ENCODE results near the gene ANKRD49.

Gene ANKRD49

GRCh38 chr11:94507485-94507884 lies 13.7 kb downstream of the ANKRD49 start:
- no peak for DNase-seq (ENCODE audit: low read depth in 2 of 2)

- peak; percentile 41 to 47 for DNase-seq (ENCODE audit: low read depth in 2 of 2)
These were observed 18.4 kb downstream of the ANKRD49 start, which contains the start of gene C11orf97 for GRCh38 chr11:94511932-94512781. TSS of gene C11orf97 (plus strand) at chr11:94512461. CDS start at chr11:94512529, 68 bp downstream.

- no peak for DNase-seq (ENCODE audit: low read depth in 2 of 2)
These were observed 19.3 kb downstream of the ANKRD49 start for GRCh38 chr11:94513091-94513490.

GRCh38 chr11:94515398-94515797 lies 21.6 kb downstream of the ANKRD49 start:
- no peak for DNase-seq (ENCODE audit: low read depth in 2 of 2)

DNA sequence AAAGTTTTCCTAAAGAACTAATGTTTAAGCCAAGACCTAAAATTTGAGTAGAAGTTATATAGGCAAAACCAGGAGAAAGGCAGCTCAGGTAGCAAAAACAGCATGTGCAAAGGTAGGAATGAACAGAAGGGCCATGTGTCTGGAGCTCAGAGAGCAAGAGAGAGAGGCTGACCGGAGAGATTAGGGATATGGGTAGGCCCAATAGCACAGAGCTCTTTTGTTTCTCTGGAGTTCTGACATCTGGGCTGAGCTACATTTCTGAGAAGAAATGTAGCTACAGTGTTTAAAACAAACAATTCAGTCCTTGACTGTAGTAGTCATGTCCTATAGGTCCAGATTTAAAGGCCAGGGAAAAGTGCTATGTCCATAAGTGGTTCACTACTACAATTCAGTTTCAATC lies 22.9 kb downstream of the ANKRD49 start:
- no peak for DNase-seq (ENCODE audit: low read depth in 2 of 2)

DNA sequence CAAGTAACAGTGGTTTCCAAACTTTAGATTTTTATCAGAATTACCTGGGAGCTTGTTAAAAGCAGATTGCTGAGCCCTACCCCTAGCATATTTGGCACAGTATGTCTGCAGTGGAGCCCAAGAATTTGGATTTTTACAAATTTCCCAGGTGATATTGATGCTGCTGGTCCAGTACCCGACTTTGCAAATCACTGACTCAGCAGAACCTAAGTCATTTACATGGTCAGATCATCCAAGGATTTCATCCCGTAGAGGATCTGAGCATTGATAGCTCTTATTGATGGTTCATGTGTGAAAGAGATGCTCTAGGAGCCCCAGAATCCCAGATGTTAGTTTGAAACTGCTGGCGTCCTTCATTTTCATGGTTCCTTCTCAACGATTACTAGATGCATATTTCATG lies 24.5 kb downstream of the ANKRD49 start:
- DNase-seq (ENCODE audit: low read depth in 2 of 2): no peak

DNA sequence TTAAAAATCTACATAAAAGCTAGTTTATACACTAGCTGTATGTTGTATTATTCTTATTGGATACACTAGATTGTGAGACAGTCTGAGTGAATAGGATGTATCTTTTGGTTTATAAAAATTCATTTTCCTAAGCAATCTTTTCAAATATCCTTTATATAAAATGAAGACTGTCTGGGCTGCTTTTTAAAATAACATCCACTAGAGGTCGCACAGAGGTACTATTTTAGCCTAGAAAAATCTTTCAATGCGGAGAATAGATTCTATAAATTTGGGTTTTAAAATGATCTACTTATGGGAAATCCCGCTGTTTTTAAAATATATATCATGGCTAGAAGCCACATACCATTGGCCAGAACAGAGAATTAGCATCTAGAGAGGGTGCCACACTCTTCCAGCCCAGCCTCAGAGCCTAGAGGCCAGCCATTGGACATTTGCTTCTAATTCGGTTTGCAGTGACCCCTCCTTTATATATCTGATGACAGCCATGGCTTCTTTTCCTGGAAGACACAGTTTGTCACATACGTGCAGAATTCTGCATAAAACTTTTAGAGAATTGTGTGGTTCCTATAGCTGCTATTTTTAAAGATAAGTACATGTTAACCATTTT lies 25.8 kb downstream of the ANKRD49 start:
- DNase-seq (ENCODE audit: low read depth in 2 of 2): no peak

DNA sequence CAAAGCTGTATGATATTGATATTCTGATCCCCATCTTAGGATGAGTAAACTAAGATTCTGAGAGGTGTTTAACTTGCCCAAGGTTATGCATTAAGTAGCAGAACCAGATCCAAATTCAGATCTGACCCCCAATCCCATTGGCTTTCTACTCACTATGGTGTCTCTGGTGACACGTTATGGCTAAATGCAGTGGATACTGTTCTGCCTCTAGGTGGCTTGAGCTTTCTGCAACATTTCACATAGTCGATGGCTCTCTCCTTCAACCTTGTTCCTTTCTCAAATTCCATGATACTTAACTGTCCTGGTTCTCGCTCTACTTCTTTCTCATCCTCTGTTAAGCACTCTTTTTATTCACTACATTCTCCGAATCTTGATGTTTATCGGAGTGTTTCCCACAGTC lies 27.9 kb downstream of the ANKRD49 start:
- no peak for DNase-seq (ENCODE audit: low read depth in 2 of 2)

GRCh38 chr11:94524341-94524740 lies 30.6 kb downstream of the ANKRD49 start:
- DNase-seq (ENCODE audit: low read depth in 2 of 2): no peak

DNA sequence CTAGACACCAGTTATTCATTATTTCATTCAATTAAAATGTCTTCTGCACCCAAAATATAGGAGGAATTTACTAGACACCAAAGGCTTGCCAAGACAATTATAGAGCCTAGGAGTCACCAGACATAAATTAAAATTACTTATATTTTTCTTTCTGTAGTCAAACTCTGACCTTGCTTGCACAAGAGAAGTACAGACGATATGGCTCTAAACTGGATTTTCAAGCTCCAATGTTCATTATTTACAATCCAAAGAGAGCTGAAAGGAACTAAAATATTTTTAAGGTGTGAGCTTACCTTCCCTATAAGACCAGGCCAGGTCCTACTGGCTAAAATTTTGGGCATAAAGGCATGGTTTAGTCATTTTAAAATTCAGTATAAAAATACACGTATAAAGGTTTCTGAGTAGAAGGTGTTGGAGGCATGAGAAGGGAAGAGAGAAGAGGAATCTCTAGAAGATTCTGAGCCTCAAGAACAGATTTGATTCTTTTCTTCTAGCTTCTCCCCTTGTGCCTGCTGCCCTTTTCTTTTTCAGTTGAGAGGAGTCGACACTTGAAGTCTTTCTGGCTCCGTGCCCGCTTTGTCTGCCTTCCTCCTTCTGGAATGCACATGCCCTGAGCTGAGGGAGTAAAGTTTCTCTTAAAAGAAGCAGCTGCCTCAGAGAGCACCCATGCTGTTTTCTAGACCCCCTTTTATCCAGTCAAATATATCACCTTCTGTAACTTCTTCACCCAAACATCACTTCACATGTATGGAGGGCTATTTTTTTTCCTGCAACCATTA lies 32.0 kb downstream of the ANKRD49 start:
- no peak for DNase-seq (ENCODE audit: low read depth in 2 of 2)

DNA sequence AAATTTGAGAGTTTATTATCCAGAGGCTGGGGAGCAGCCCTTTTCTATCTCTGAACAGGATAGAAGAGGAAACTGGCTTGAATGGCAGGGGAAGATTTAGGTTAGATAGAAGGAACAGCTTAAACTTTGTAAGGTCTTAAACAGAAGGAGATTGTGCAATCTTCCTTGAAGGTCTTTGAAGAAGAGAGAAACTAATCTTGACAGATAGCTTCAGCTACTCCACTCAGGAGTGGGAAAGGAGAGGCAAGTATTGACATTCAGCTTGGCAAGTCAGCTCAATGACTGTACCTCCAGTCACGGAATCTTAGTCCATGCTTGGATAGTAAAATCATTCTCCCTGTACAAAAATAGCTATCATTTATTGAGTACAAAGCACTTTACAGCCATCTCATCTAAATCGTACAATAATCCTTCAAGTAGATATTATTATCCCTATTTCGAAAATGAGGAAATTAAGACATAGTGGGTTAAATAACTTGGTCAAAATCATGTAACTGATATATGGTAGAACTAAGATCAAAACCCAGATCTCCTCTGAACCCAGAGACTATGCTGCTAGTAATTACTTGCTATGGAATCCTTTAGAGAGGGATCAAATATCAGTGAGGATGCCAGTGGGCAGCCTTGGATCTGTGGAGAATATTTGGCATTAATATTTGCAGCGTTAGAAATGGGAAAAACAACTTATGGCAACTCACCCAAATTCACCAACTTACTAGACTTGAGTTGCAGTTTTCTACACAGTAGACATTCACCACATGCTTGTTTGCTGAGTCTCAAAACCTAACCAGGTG lies 33.1 kb downstream of the ANKRD49 start:
- DNase-seq (ENCODE audit: low read depth in 2 of 2): no peak

DNA sequence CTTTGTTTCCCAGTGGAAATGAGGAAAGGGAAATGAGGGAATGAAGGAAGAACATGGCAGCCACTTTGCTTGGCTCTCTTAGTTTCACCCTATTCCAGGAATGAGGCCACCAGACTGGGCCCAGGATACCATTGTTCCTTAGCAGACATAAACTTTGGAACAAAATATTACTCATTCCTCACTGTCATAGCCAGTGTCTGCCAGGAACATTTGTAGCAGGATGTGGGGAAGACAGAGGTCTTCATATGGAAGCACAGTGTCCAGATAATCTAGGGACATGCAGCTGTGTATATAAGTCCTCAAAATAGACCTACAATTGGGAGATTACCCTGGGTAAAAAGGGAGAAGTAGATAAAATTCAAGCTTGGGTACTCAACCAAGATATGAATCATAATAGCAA lies 34.8 kb downstream of the ANKRD49 start:
- no peak for DNase-seq (ENCODE audit: low read depth in 2 of 2)

- DNase-seq (ENCODE audit: low read depth in 2 of 2): no peak
These were observed 38.4 kb downstream of the ANKRD49 start for GRCh38 chr11:94532211-94532610.

GRCh38 chr11:94533206-94533605 lies 39.4 kb downstream of the ANKRD49 start:
- no peak for DNase-seq (ENCODE audit: low read depth in 2 of 2)

DNA sequence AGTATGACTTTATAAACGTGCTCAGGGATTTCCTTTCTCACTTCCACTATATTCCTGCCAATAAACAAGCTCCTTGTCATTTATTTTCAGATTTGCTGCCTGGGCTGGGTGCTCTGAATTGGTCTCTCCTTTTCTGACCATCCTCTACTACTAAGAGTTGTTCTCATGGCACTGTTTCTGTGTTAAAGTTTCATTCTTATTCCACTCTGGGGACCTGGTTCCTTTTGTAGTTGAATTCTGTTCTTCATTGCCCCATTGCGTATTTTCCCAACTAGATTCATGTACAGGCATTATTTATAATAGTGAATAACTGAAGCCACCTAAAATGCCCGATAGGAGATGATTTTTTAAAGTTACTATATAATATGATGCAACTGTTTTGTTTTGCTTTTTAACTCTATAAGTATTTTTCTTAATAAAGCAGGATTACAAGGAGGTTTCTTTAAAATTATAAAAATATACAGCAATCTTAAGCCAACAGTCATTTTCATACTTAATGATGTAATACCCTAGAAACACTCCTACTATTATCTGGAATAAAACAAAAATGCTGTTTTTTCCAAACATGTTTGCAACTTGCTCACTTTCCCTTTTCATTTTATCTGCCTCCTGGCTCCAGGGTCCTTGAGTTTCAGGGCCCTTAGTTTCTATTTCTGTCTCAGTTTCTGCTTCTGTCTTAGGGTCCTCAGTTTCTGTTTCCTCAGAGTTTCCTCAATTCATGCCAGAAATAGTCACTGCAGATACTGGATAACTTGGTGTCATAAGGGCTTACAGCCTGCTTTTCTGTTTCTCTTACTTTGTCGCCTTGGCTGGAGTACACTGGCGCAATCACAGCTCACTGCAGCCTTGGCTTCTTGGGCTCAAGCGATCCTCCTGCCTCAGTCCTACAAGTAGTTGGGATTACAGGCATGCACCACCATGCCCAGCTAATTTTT lies 40.2 kb downstream of the ANKRD49 start:
- DNase-seq (ENCODE audit: low read depth in 2 of 2): no peak

DNA sequence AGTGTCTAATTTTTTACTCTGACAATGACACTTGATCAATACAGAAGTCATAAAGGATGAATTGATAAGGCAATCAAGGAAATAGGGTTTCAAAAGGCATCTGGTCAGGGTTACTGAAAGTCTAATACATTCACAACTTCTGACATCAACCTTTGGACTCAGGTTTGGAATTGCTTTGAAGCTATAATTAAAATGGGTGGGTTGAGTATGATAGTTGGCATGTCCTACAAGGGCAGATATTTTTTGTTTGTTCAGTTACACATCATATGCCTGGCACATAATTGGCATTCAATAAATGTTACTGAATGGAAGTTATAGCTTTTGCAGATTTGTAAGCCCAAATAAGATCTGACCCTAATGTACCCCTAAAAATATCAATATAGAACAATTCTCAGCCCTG lies 42.6 kb downstream of the ANKRD49 start:
- DNase-seq (ENCODE audit: low read depth in 2 of 2): no peak

GRCh38 chr11:94537031-94537600 lies 43.3 kb downstream of the ANKRD49 start:
- DNase-seq (ENCODE audit: low read depth in 2 of 2): no peak

- DNase-seq (ENCODE audit: low read depth in 2 of 2): no peak
These were observed 45.6 kb downstream of the ANKRD49 start for GRCh38 chr11:94539420-94539819.

DNA sequence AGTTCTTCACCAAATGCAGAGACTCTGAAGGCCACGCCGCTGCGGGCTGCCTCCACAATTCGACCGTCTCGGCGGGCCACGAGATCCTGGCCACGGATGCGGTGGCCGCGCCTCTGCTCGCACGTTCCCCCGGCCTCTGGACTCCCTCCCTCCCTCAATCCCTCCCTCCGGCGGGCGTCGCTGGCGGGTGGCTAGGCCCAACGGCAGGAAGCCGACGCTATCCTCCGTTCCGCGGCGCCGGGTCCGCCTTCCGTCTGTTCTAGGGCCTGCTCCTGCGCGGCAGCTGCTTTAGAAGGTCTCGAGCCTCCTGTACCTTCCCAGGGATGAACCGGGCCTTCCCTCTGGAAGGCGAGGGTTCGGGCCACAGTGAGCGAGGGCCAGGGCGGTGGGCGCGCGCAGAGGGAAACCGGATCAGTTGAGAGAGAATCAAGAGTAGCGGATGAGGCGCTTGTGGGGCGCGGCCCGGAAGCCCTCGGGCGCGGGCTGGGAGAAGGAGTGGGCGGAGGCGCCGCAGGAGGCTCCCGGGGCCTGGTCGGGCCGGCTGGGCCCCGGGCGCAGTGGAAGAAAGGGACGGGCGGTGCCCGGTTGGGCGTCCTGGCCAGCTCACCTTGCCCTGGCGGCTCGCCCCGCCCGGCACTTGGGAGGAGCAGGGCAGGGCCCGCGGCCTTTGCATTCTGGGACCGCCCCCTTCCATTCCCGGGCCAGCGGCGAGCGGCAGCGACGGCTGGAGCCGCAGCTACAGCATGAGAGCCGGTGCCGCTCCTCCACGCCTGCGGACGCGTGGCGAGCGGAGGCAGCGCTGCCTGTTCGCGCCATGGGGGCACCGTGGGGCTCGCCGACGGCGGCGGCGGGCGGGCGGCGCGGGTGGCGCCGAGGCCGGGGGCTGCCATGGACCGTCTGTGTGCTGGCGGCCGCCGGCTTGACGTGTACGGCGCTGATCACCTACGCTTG lies 50.2 kb downstream of the ANKRD49 start, which contains the start of gene FUT4:
TSS of gene FUT4 (plus strand) at position 227 of the 951 bp plus-strand sequence. CDS start at position 440, 213 bp downstream.
- DNase-seq (ENCODE audit: low read depth in 2 of 2): peak; percentile 49 to 61

Measured in stimulated activated CD4-positive, alpha-beta T cell treated with anti-CD3 and anti-CD28 coated beads, Interleukin-1b, Interleukin-23, amount 100 ng/mL, for 4 hours (primary cell).